ENCODE measurements around the gene IL23R. TPM values are rescaled to one million over a fixed set of nuclear protein-coding genes. Genes with fewer than 3 reads are reported as not detected.

The IL23R gene
- total RNA-seq, 4 donors from 2014 or later, result 2.0 to 4.3 TPM; not detected in 2

- H3K9me3 ChIP-seq, result no peaks in the 10 kb centered on the region
- TF ChIP-seq CTCF (IDR thresholded peaks at IDR 0.05), result no peak
- TF ChIP-seq POLR2A (IDR thresholded peaks at IDR 0.05), result no peak
- TF ChIP-seq EP300 (IDR thresholded peaks at IDR 0.05; ENCODE audit: low read depth), result no peak
- no peak for TF ChIP-seq POLR2AphosphoS5 (IDR thresholded peaks at IDR 0.05)
- H3K36me3 ChIP-seq, result no peaks in the 10 kb centered on the region
- 87% methylated on average over 2 of the region's 2 CpGs; no CpG with 5 or more reads in 1 of the 2 donors for WGBS, 2 donors (ENCODE audit: low coverage in 1 of 2)
- H3K27me3 ChIP-seq, result no peaks in the 10 kb centered on the region
- H3K4me1 ChIP-seq, result no peaks in the 10 kb centered on the region
- intact Hi-C loops (cut with DNase I; ENCODE audit: low total_unique reads), result no loop called here
- no peak for DNase-seq
- in situ Hi-C loops (cut with MboI; ENCODE audit: low pct_ligation_motif_present in 1 of 4, low pct_unique_long_range_greater_than_20kb in 1 of 4, low sequenced_read_pairs in 3 of 4), result no loop called here
- no peak overlapping the region for H3K27ac ChIP-seq
- H3K4me3 ChIP-seq, result no peak overlapping the region
These were observed 8.5 kb downstream of the IL23R start for GRCh38 chr1:67174716-67175284.

- intact Hi-C loops (cut with DNase I; ENCODE audit: low total_unique reads), result no loop called here
- WGBS, 2 donors (ENCODE audit: low coverage in 1 of 2), result 75 to 80% methylated on average over 3 of the region's 3 CpGs
- H3K27ac ChIP-seq, result no peak overlapping the region
- no peak overlapping the region for H3K4me3 ChIP-seq
- no peaks in the 10 kb centered on the region for H3K4me1 ChIP-seq
- DNase-seq, result no peak
- TF ChIP-seq POLR2A (IDR thresholded peaks at IDR 0.05) (no peak), CTCF (IDR thresholded peaks at IDR 0.05) (no peak), POLR2AphosphoS5 (IDR thresholded peaks at IDR 0.05) (no peak), EP300 (IDR thresholded peaks at IDR 0.05; ENCODE audit: low read depth) (no peak)
- H3K36me3 ChIP-seq, result no peaks in the 10 kb centered on the region
- in situ Hi-C loops (cut with MboI; ENCODE audit: low pct_ligation_motif_present in 1 of 4, low pct_unique_long_range_greater_than_20kb in 1 of 4, low sequenced_read_pairs in 3 of 4), result no loop called here
- no peaks in the 10 kb centered on the region for H3K9me3 ChIP-seq
- H3K27me3 ChIP-seq, result no peaks in the 10 kb centered on the region
These were observed 9.4 kb downstream of the IL23R start for GRCh38 chr1:67175530-67176087.

GRCh38 chr1:67184838-67185421 lies 18.7 kb downstream of the IL23R start:
- no peak for TF ChIP-seq POLR2A (IDR thresholded peaks at IDR 0.05)
- TF ChIP-seq POLR2AphosphoS5 (IDR thresholded peaks at IDR 0.05), result no peak
- TF ChIP-seq EP300 (IDR thresholded peaks at IDR 0.05; ENCODE audit: low read depth), result no peak
- TF ChIP-seq CTCF (IDR thresholded peaks at IDR 0.05), result no peak
- in situ Hi-C loops (cut with MboI; ENCODE audit: low pct_ligation_motif_present in 1 of 4, low pct_unique_long_range_greater_than_20kb in 1 of 4, low sequenced_read_pairs in 3 of 4), result no loop called here
- WGBS, 2 donors (ENCODE audit: low coverage in 1 of 2), result 88 to 100% methylated on average over 1 of the region's 1 CpG

GRCh38 chr1:67188137-67188536 lies 21.9 kb downstream of the IL23R start:
- H3K36me3 ChIP-seq, result no peaks in the 10 kb centered on the region
- intact Hi-C loops (cut with DNase I; ENCODE audit: low total_unique reads) (no loop called here), in situ Hi-C loops (cut with MboI; ENCODE audit: low pct_ligation_motif_present in 1 of 4, low pct_unique_long_range_greater_than_20kb in 1 of 4, low sequenced_read_pairs in 3 of 4) (no loop called here)
- no peak for DNase-seq
- WGBS, 2 donors (ENCODE audit: low coverage in 1 of 2), result 43 to 90% methylated on average over 1 to 2 of the region's 2 CpGs
- TF ChIP-seq EP300 (IDR thresholded peaks at IDR 0.05; ENCODE audit: low read depth), result no peak
- no peak for TF ChIP-seq POLR2AphosphoS5 (IDR thresholded peaks at IDR 0.05)
- no peak for TF ChIP-seq POLR2A (IDR thresholded peaks at IDR 0.05)
- TF ChIP-seq CTCF (IDR thresholded peaks at IDR 0.05), result no peak
- H3K9me3 ChIP-seq, result no peaks in the 10 kb centered on the region
- no peaks in the 10 kb centered on the region for H3K4me1 ChIP-seq
- no peaks in the 10 kb centered on the region for H3K27me3 ChIP-seq
- no peak overlapping the region for H3K27ac ChIP-seq
- H3K4me3 ChIP-seq, result no peak overlapping the region

More at GRCh38 chr1:67184838-67185421, 18.7 kb downstream of the IL23R start:
- Histone ChIP-seq H3K4me1 (no peaks in the 10 kb centered on the region), H3K36me3 (no peaks in the 10 kb centered on the region), H3K4me3 (no peak overlapping the region), H3K27ac (no peak overlapping the region), H3K27me3 (no peaks in the 10 kb centered on the region), H3K9me3 (no peaks in the 10 kb centered on the region)
- DNase-seq, result no peak
- intact Hi-C loops (cut with DNase I; ENCODE audit: low total_unique reads), result loop anchor here (5.0 kb wide), 1 partner anchor 1997 kb away; no protein-coding TSS in a partner anchor
